Stimulated activated CD8-positive, alpha-beta memory T cell treated with anti-CD3 and anti-CD28 coated beads, Interleukin-15, amount 100 ng/mL, for 1 hour (primary cell): ENCODE results near the gene UNC5A.

Source experiments
- DNase-seq: peaks from one replicate; pipeline ENCODE4 v3.0.0-alpha.2; 2020; ENCODE audit warnings: low read depth

The UNC5A gene

GRCh38 chr5:176880366-176881020 lies 70.1 kb downstream of the UNC5A start:
- no peak for DNase-seq

- no peak for DNase-seq
These were observed 70.8 kb downstream of the UNC5A start for GRCh38 chr5:176881021-176881749.

- DNase-seq: no peak
These were observed 71.6 kb downstream of the UNC5A start for GRCh38 chr5:176881816-176882566.

- DNase-seq: no peak
These were observed 72.2 kb downstream of the UNC5A start for GRCh38 chr5:176882567-176882903.

GRCh38 chr5:176883700-176884570 lies 73.6 kb downstream of the UNC5A start:
- DNase-seq: no peak

GRCh38 chr5:176884571-176884890 lies 74.2 kb downstream of the UNC5A start:
- no peak for DNase-seq

- DNase-seq: no peak
These were observed 76.2 kb downstream of the UNC5A start for GRCh38 chr5:176886336-176887251.

GRCh38 chr5:176887252-176887849 lies 77.0 kb downstream of the UNC5A start:
- DNase-seq: no peak

GRCh38 chr5:176888016-176888864 lies 77.9 kb downstream of the UNC5A start:
- no peak for DNase-seq

- DNase-seq: no peak
These were observed 78.5 kb downstream of the UNC5A start for GRCh38 chr5:176888865-176889165.

- DNase-seq: no peak
These were observed 79.2 kb downstream of the UNC5A start for GRCh38 chr5:176889321-176890280.

GRCh38 chr5:176890455-176891330 lies 80.3 kb downstream of the UNC5A start:
- no peak for DNase-seq

- DNase-seq: no peak
These were observed 81.1 kb downstream of the UNC5A start for GRCh38 chr5:176891331-176891958.

GRCh38 chr5:176892663-176893062 lies 82.3 kb downstream of the UNC5A start:
- DNase-seq: no peak

- no peak for DNase-seq
These were observed 83.9 kb downstream of the UNC5A start for GRCh38 chr5:176894298-176894697.

- DNase-seq: no peak
These were observed 85.5 kb downstream of the UNC5A start for GRCh38 chr5:176895831-176896230.

GRCh38 chr5:176897263-176897662 lies 86.9 kb downstream of the UNC5A start:
- DNase-seq: no peak
